Liver (tissue), 3 donors: ENCODE results near the gene PRIMPOL.

Source experiments
- CTCF ChIP-seq: fragments of 150-350 bp; IDR thresholded peaks from 2 replicates; pipeline ENCODE4 v1.5.1; 2017; ENCODE audit warnings: improper control_type of control experiment, low read depth, low read length; ENCODE audit not compliant: missing input control
- FOXA1 ChIP-seq: IDR thresholded peaks from 2 replicates; pipeline ENCODE4 v1.6.1; 2016; ENCODE audit warnings: antibody characterized with exemption
- JUND ChIP-seq, 2 donors: IDR thresholded peaks; 2 replicates each; pipeline ENCODE4 v1.6.1; 2016; ENCODE audit warnings: antibody characterized with exemption in 2 of 2
- RAD21 ChIP-seq, 2 donors: IDR thresholded peaks; 2 replicates each; pipeline ENCODE4 v1.6.1; 2016; ENCODE audit warnings: antibody characterized with exemption in 2 of 2, mild to moderate bottlenecking in 2 of 2
- SP1 ChIP-seq: IDR thresholded peaks from 2 replicates; pipeline ENCODE4 v1.6.1; 2018; ENCODE audit warnings: antibody characterized with exemption, mild to moderate bottlenecking
- TAF1 ChIP-seq: conservative IDR thresholded peaks from 2 replicates; pipeline ENCODE4 v1.6.1; 2016; ENCODE audit warnings: antibody characterized with exemption, mild to moderate bottlenecking
- YY1 ChIP-seq: IDR thresholded peaks from 2 replicates; pipeline ENCODE4 v1.6.1; 2016; ENCODE audit warnings: antibody characterized with exemption, mild to moderate bottlenecking
- TF ChIP-seq, protein P1 (sequence below): IDR thresholded peaks from 2 replicates; pipeline ENCODE4 v1.6.1; 2016; ENCODE audit warnings: antibody characterized with exemption
- TF ChIP-seq, protein P2 (sequence below): IDR thresholded peaks from 2 replicates; pipeline ENCODE4 v1.6.1; 2016; ENCODE audit warnings: antibody characterized with exemption
- TF ChIP-seq, protein P3 (sequence below): IDR thresholded peaks from 2 replicates; pipeline ENCODE4 v1.6.1; 2016; ENCODE audit warnings: antibody characterized with exemption, mild to moderate bottlenecking
- donor health status: healthy.
- donor health status: healthy.

GRCh38 chr4:184613405-184613804, 36.1 kb upstream of the PRIMPOL start:
- TF ChIP-seq CTCF (no peak), JUND (IDR thresholded peaks at IDR 0.05) (no peak), YY1 (no peak), SP1 (no peak), TAF1 (no peak), RAD21 (IDR thresholded peaks at IDR 0.05) (no peak), FOXA1 (no peak)
- TF ChIP-seq, protein P1, sequence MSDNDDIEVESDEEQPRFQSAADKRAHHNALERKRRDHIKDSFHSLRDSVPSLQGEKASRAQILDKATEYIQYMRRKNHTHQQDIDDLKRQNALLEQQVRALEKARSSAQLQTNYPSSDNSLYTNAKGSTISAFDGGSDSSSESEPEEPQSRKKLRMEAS: no peak
- TF ChIP-seq, protein P2, sequence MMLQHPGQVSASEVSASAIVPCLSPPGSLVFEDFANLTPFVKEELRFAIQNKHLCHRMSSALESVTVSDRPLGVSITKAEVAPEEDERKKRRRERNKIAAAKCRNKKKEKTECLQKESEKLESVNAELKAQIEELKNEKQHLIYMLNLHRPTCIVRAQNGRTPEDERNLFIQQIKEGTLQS: no peak
- TF ChIP-seq, protein P3, sequence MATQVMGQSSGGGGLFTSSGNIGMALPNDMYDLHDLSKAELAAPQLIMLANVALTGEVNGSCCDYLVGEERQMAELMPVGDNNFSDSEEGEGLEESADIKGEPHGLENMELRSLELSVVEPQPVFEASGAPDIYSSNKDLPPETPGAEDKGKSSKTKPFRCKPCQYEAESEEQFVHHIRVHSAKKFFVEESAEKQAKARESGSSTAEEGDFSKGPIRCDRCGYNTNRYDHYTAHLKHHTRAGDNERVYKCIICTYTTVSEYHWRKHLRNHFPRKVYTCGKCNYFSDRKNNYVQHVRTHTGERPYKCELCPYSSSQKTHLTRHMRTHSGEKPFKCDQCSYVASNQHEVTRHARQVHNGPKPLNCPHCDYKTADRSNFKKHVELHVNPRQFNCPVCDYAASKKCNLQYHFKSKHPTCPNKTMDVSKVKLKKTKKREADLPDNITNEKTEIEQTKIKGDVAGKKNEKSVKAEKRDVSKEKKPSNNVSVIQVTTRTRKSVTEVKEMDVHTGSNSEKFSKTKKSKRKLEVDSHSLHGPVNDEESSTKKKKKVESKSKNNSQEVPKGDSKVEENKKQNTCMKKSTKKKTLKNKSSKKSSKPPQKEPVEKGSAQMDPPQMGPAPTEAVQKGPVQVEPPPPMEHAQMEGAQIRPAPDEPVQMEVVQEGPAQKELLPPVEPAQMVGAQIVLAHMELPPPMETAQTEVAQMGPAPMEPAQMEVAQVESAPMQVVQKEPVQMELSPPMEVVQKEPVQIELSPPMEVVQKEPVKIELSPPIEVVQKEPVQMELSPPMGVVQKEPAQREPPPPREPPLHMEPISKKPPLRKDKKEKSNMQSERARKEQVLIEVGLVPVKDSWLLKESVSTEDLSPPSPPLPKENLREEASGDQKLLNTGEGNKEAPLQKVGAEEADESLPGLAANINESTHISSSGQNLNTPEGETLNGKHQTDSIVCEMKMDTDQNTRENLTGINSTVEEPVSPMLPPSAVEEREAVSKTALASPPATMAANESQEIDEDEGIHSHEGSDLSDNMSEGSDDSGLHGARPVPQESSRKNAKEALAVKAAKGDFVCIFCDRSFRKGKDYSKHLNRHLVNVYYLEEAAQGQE: no peak
